Measurements from ENCODE around the gene ST3GAL4. TPM values are rescaled to one million over a fixed set of nuclear protein-coding genes. Genes with fewer than 3 reads are reported as not detected.

ST3GAL4 gene
- total RNA-seq, 1 experiment from 2014 or later: 13.6 TPM

GRCh38 chr11:126403658-126404057 is 48.2 kb downstream of the ST3GAL4 start:
- Histone ChIP-seq H3K56ac (ENCODE audit: insufficient read length, low read depth, low read length) (no peak overlapping the region), H2BK5ac (ENCODE audit: insufficient read length, low read length) (no peak overlapping the region), H3K4me1 (ENCODE audit: insufficient read depth, low read length) (peaks cover 3% of the 10 kb centered on the region; the same call in 1 of the 2 replicates), H3K27ac (ENCODE audit: insufficient read length, low read depth, low read length) (no peak overlapping the region), H4K5ac (ENCODE audit: insufficient read length, low read depth, low read length) (no peak overlapping the region), H4K91ac (ENCODE audit: insufficient read length, low read depth, low read length) (no peak overlapping the region), H2BK15ac (ENCODE audit: low read depth, low read length) (no peak overlapping the region), H3K79me1 (ENCODE audit: insufficient read depth, low read depth, low read length, poor library complexity, severe bottlenecking) (no peaks in the 10 kb centered on the region), H3K27me3 (ENCODE audit: insufficient read depth, low read length) (no peaks in the 10 kb centered on the region), H2BK120ac (ENCODE audit: low read depth, low read length, poor library complexity, severe bottlenecking) (no peak overlapping the region), H3T11ph (ENCODE audit: low read length) (no peak overlapping the region), H2BK20ac (ENCODE audit: low read depth, low read length, poor library complexity, severe bottlenecking) (no peak overlapping the region), H4K20me1 (ENCODE audit: control insufficient read depth, insufficient read depth, insufficient read length) (no peaks in the 10 kb centered on the region), H3K14ac (ENCODE audit: insufficient read depth, low read length) (0 out of 2 replicates have a peak overlapping the region, but pooled peaks have one; percentile 43), H3K4me2 (ENCODE audit: insufficient read depth, insufficient read length, low read length) (no peak overlapping the region), H3K9me3 (ENCODE audit: control insufficient read depth, low read depth, low read length) (no peaks in the 10 kb centered on the region), H3K9ac (ENCODE audit: extremely low read depth, insufficient read length, low read length) (no peak overlapping the region), H2AK5ac (ENCODE audit: insufficient read length, low read length) (no peak overlapping the region), H2BK12ac (ENCODE audit: insufficient read length, low read depth, low read length) (no peak overlapping the region), H3K4ac (ENCODE audit: low read depth, low read length) (no peak overlapping the region), H3K18ac (ENCODE audit: insufficient read length, low read depth, low read length) (no peak overlapping the region), H2AFZ (ENCODE audit: low read length) (no peak overlapping the region), H3K23ac (ENCODE audit: insufficient read length, low read depth, low read length) (no peak overlapping the region), H4K8ac (replicated peaks; ENCODE audit: insufficient read length, low read depth, low read length) (no peak overlapping the region), H3K79me2 (ENCODE audit: insufficient read depth, low read length) (no peaks in the 10 kb centered on the region), H3K23me2 (ENCODE audit: insufficient read length, low read depth, low read length, poor library complexity, severe bottlenecking) (no peaks in the 10 kb centered on the region)
- Mint-ChIP-seq H3K9me3 (peaks cover 0 to 2% of the 10 kb centered on the region in 2 experiments; a peak in 2 of 5 replicates), H3K4me3 (no peak overlapping the region), H3K27ac (peak overlapping the region in 1 of 3 experiments; percentile 64; a peak in 1 of 7 replicates), H3K36me3 (ENCODE audit: insufficient read depth in 1 of 3, low read depth in 3 of 3) (peaks cover 5 to 12% (median 8%) of the 10 kb centered on the region in 3 experiments; a peak in 6 of 7 replicates), H3K27me3 (ENCODE audit: low read depth) (no peaks in the 10 kb centered on the region; the same call in 1 of the 2 replicates), H3K4me1 (peaks cover 27 to 33% of the 10 kb centered on the region in 2 experiments)
- DNase-seq: no peak
- no peak for TF ChIP-seq CTCF (conservative IDR thresholded peaks at IDR 0.05)
- WGBS (ENCODE audit: extremely low coverage, insufficient read length, low lambda C conversion rate): no CpG with 5 or more reads among the region's 8 CpGs

All from H9 (cell line).